Activated CD4-positive, alpha-beta T cell treated with anti-CD3 and anti-CD28 coated beads, Interleukin-2, amount 10 ng/mL, durations not matched to agents 24 days and 14 days (primary cell): ENCODE data around the gene SNRPA. TPM values are rescaled to one million over a fixed set of nuclear protein-coding genes. Genes with fewer than 3 reads are reported as not detected.
"Not testable (repeated sequence)": the region's sequence is repeated elsewhere in the genome, so short reads cannot be mapped to it uniquely, and the experiment has no call there.

Source experiments
- DNase-seq: peaks from one replicate; pipeline ENCODE4 v3.0.0; 2022
- H3K27ac Mint-ChIP-seq: one replicate; pipeline ENCODE4 v1.8.0; 2022; ENCODE audit warnings: mild to moderate bottlenecking, mixed read lengths
- H3K27me3 Mint-ChIP-seq: one replicate; pipeline ENCODE4 v1.8.0; 2022; ENCODE audit warnings: mixed read lengths
- H3K36me3 Mint-ChIP-seq: one replicate; pipeline ENCODE4 v1.8.0; 2022; ENCODE audit warnings: low read depth, mild to moderate bottlenecking, mixed read lengths
- H3K4me1 Mint-ChIP-seq: one replicate; pipeline ENCODE4 v1.8.0; 2021; ENCODE audit warnings: mixed read lengths
- H3K4me3 Mint-ChIP-seq: one replicate; pipeline ENCODE4 v1.8.0; 2022; ENCODE audit warnings: mild to moderate bottlenecking, moderate library complexity, mixed read lengths
- H3K9me3 Mint-ChIP-seq: one replicate; pipeline ENCODE4 v1.8.0; 2021; ENCODE audit warnings: mixed read lengths
- intact Hi-C: fragments of 100-400 bp; cut with micrococcal nuclease; formaldehyde crosslinking; loops from one replicate; pipeline ENCODE4 v1.15.1; 2023
- total RNA-seq: library from RNA; stranded (reverse); gene quantifications from 2 replicates; pipeline ENCODE4 v1.2.3, GENCODE V29; 2022

Gene SNRPA
- total RNA-seq, 1 donor from 2014 or later: 273 TPM

- no peak overlapping the region for H3K4me3 Mint-ChIP-seq
Measured at GRCh38 chr19:40763526-40763925, 12.5 kb downstream of the SNRPA start.

GRCh38 chr19:40763963-40764362 lies 13.0 kb downstream of the SNRPA start:
- Mint-ChIP-seq H3K27ac (peak overlapping the region; percentile 72), H3K4me3 (peak overlapping the region; percentile 19), H3K4me1 (peaks cover 40% of the 10 kb centered on the region), H3K9me3 (no peaks in the 10 kb centered on the region), H3K27me3 (no peaks in the 10 kb centered on the region), H3K36me3 (peaks cover 78% of the 10 kb centered on the region)
- intact Hi-C loops: no loop called here
- DNase-seq: no peak

More at GRCh38 chr19:40763526-40763925, 12.5 kb downstream of the SNRPA start:
- Mint-ChIP-seq H3K27me3 (no peaks in the 10 kb centered on the region), H3K9me3 (no peaks in the 10 kb centered on the region), H3K36me3 (peaks cover 76% of the 10 kb centered on the region), H3K27ac (peak overlapping the region; percentile 37), H3K4me1 (peaks cover 40% of the 10 kb centered on the region)
- intact Hi-C loops: no loop called here
- no peak for DNase-seq

GRCh38 chr19:40766385-40766784 lies 15.4 kb downstream of the SNRPA start:
- DNase-seq, H3K4me3 Mint-ChIP-seq: not testable (repeated sequence)

GRCh38 chr19:40768869-40769268 lies 17.9 kb downstream of the SNRPA start:
- intact Hi-C loops: no loop called here
- Mint-ChIP-seq H3K36me3 (peaks cover 57% of the 10 kb centered on the region), H3K4me1 (peaks cover 23% of the 10 kb centered on the region), H3K27me3 (no peaks in the 10 kb centered on the region), H3K4me3 (no peak overlapping the region), H3K27ac (no peak overlapping the region), H3K9me3 (no peaks in the 10 kb centered on the region)
- no peak for DNase-seq

More at GRCh38 chr19:40766385-40766784, 15.4 kb downstream of the SNRPA start:
- H3K4me1 Mint-ChIP-seq: peaks cover 39% of the 10 kb centered on the region
- intact Hi-C loops, H3K27me3 Mint-ChIP-seq, H3K27ac Mint-ChIP-seq, H3K9me3 Mint-ChIP-seq: not testable (repeated sequence)
- peaks cover 79% of the 10 kb centered on the region for H3K36me3 Mint-ChIP-seq

GRCh38 chr19:40771101-40771862 lies 20.3 kb downstream of the SNRPA start:
- Mint-ChIP-seq H3K4me1 (peaks cover 19% of the 10 kb centered on the region), H3K36me3 (peaks cover 35% of the 10 kb centered on the region)
- H3K4me3 Mint-ChIP-seq, H3K27ac Mint-ChIP-seq, H3K27me3 Mint-ChIP-seq, H3K9me3 Mint-ChIP-seq: not testable (repeated sequence)
- intact Hi-C loops: loop anchor here (10.0 kb wide), 1 partner anchor 584 kb away; the partner anchor contains the start of gene TGFB1
- peak; percentile 67 for DNase-seq

GRCh38 chr19:40774916-40775631 lies 24.1 kb downstream of the SNRPA start, which contains the start of gene MIA:
Gene MIA (plus strand): TSS chr19:40775521. CDS start chr19:40775543, 22 bp downstream.
- Mint-ChIP-seq H3K36me3 (peaks cover 13% of the 10 kb centered on the region), H3K27me3 (no peaks in the 10 kb centered on the region), H3K4me1 (peaks cover 48% of the 10 kb centered on the region), H3K4me3 (no peak within 1 kb of the TSS), H3K27ac (peak within 1 kb of the TSS; percentile 49), H3K9me3 (no peaks in the 10 kb centered on the region)
- DNase-seq: no peak
- intact Hi-C loops: loop anchor here (10.0 kb wide), 1 partner anchor 580 kb away; the partner anchor contains the start of gene TGFB1

GRCh38 chr19:40775632-40776022 lies 24.6 kb downstream of the SNRPA start:
- Mint-ChIP-seq H3K36me3 (peaks cover 13% of the 10 kb centered on the region), H3K9me3 (no peaks in the 10 kb centered on the region), H3K27ac (no peak overlapping the region), H3K4me1 (peaks cover 51% of the 10 kb centered on the region), H3K4me3 (no peak overlapping the region), H3K27me3 (no peaks in the 10 kb centered on the region)
- DNase-seq: no peak
- intact Hi-C loops: loop anchor here (10.0 kb wide), 1 partner anchor 579 kb away; the partner anchor contains the start of gene TGFB1

- Mint-ChIP-seq H3K4me3 (no peak overlapping the region), H3K27ac (peak overlapping the region; percentile 49), H3K9me3 (no peaks in the 10 kb centered on the region), H3K36me3 (peaks cover 9% of the 10 kb centered on the region), H3K27me3 (no peaks in the 10 kb centered on the region), H3K4me1 (peaks cover 52% of the 10 kb centered on the region)
- no peak for DNase-seq
- intact Hi-C loops: loop anchor here (10.0 kb wide), 1 partner anchor 578 kb away; the partner anchor contains the start of gene TGFB1
Measured at GRCh38 chr19:40776364-40776763, 25.4 kb downstream of the SNRPA start.

- Mint-ChIP-seq H3K4me3 (peak overlapping the region; percentile 94), H3K36me3 (peaks cover 10% of the 10 kb centered on the region), H3K4me1 (peaks cover 53% of the 10 kb centered on the region), H3K9me3 (no peaks in the 10 kb centered on the region), H3K27me3 (no peaks in the 10 kb centered on the region), H3K27ac (peak overlapping the region; percentile 96)
- intact Hi-C loops: loop anchor here (1.0 to 10.0 kb wide), 4 partner anchors 22 to 578 kb away; partner anchors contain the start of genes SNRPA and TGFB1
- peak; percentile 96 for DNase-seq
Measured at GRCh38 chr19:40776932-40777644, 26.1 kb downstream of the SNRPA start.

GRCh38 chr19:40777645-40777936 lies 26.6 kb downstream of the SNRPA start:
- H3K36me3 Mint-ChIP-seq: peaks cover 12% of the 10 kb centered on the region
- H3K9me3 Mint-ChIP-seq: no peaks in the 10 kb centered on the region
- no peaks in the 10 kb centered on the region for H3K27me3 Mint-ChIP-seq
- peaks cover 53% of the 10 kb centered on the region for H3K4me1 Mint-ChIP-seq
- no peak for DNase-seq
- intact Hi-C loops: loop anchor here (1.0 to 10.0 kb wide), 4 partner anchors 22 to 577 kb away; partner anchors contain the start of genes SNRPA and TGFB1
- H3K27ac Mint-ChIP-seq: peak overlapping the region; percentile 96
- peak overlapping the region; percentile 94 for H3K4me3 Mint-ChIP-seq

- intact Hi-C loops: loop anchor here (1.0 to 10.0 kb wide), 7 partner anchors 20 to 577 kb away; partner anchors contain the start of genes COQ8B, SNRPA and TGFB1
- Mint-ChIP-seq H3K9me3 (no peaks in the 10 kb centered on the region), H3K4me1 (peaks cover 53% of the 10 kb centered on the region), H3K4me3 (peak within 1 kb of the TSS; percentile 94), H3K36me3 (peaks cover 12% of the 10 kb centered on the region), H3K27ac (peak within 1 kb of the TSS; percentile 96), H3K27me3 (no peaks in the 10 kb centered on the region)
- DNase-seq: peak; percentile 100
Measured at GRCh38 chr19:40777937-40778705, 27.1 kb downstream of the SNRPA start, which contains the start of gene RAB4B. Gene RAB4B (plus strand): TSS chr19:40778247. CDS start chr19:40778376, 129 bp downstream.

- Mint-ChIP-seq H3K27me3 (no peaks in the 10 kb centered on the region), H3K27ac (peak overlapping the region; percentile 96), H3K4me3 (peak overlapping the region; percentile 94), H3K9me3 (no peaks in the 10 kb centered on the region), H3K36me3 (peaks cover 15% of the 10 kb centered on the region), H3K4me1 (peaks cover 56% of the 10 kb centered on the region)
- intact Hi-C loops: loop anchor here (1.0 to 10.0 kb wide), 4 partner anchors 20 to 576 kb away; partner anchors contain the start of genes COQ8B and TGFB1
- no peak for DNase-seq
Measured at GRCh38 chr19:40778706-40779284, 27.8 kb downstream of the SNRPA start.
